GM19463 (cell line): ENCODE results near the gene MCRIP1.

Experiments
- ATAC-seq: cut with Tn5 transposase; IDR thresholded peaks from one replicate; pipeline ENCODE4 v1.9.1; 2021; ENCODE audit warnings: mild to moderate bottlenecking, moderate library complexity; ENCODE audit not compliant: unreplicated experiment

The MCRIP1 gene

DNA sequence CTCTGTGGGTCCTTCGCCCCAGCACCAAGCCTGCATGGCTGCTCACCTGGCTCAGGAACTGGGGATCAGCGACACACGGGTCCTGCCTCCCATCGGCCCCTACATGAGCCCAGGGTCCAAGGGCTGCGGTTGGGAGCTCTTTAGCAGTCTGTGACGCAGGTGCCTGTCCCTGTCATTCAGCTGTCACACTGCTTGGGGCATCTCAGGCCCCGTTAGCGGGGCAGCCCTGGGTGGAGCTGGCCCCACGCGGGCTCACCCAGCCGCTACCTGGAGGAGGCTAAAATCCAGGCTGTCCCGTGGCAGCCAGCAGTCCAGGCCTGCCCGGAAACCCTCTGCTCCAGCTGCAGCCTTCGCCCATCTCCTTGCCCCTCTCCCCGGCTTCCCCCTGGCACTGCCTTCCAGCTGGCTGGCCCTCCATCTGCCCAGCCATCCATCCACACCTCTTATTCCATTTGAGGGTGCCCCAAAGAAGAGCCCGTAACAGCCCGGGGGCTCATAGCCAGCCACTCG lies 25.8 kb downstream of the MCRIP1 start:
- no peak for ATAC-seq

- no peak for ATAC-seq
Observed at GRCh38 chr17:81806461-81807209, 26.5 kb downstream of the MCRIP1 start.

DNA sequence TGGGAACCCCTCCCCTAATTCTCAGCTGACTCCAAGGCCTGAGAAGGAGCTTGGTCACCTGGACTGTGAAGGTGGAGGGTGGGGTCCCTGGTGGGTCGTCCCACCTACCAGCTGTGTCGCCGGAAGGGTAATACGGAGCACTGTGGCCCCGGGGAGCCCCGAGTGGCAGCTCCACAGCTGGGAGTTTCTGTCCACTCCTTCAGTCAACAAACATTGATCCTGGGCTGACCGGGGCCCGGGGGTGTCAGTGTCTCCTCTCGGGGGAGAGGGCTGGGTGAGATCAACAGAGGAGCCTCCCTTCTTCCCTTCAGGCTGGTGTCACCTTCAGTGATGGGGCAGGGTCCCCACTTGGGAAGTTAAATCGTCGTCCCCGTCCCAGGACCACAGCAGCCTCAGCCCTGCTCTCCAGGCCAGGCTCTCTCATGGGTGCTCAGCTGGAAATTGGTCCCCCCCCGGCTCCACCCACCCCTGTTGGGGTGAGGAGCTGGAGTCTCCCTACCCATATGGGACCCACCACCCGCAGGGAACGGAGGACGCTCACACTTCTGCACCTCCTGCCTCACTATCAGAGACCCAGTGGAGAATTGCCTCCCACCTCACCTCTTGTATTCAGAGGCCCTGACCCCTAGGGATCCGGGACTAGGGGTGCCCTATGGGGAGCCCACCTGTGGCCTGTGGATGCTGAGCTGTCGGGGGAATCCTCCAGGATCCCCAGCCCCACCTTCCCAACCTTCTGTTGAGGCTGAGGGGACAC lies 27.2 kb downstream of the MCRIP1 start:
- ATAC-seq = no peak

DNA sequence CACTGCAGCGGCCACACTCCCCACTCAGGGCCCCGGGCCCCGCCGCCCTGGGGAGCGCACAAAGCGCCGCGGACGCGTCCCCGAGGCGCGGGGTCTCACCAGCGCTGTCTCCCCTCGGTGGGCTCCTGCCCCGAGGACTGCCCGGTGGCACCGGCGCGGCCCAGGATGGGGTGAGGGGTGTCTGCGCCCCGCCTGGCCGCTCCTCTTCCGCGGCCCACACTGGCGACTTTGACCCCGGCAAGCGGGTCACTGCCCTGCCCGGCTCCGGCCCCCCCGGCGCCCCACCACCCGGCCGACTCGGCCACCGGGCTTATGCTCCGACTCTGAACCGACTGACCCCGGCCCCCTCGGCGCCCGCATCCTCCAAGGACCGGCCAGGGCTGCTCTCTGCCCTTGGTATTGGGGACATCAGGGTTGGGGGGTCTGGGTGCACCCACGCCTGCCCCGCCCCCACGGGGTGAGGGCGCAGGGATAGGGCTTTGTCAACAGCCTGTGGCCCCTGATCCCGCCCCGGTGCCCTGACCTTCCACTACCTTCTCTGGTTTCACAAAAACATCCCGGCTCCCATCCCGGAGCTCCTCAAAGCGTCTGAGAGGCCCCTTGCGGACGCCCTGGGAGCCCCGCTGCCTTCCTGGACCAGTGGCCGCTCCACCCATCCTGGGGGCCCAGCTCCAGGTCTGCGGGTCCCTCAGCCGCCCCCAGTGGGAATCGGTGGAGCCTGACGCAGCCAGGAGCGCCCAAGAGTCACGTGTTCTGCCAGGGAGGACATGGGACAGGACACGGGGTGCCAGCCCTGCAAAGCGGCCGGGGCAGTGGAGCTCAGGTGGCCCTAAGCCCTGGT lies 28.3 kb downstream of the MCRIP1 start:
- no peak for ATAC-seq

- no peak for ATAC-seq
Observed at GRCh38 chr17:81803728-81804558, 29.1 kb downstream of the MCRIP1 start, which contains the start of gene GCGR. Gene GCGR, plus strand, starts transcription at chr17:81804150. Its CDS starts 4,869 bp downstream, at chr17:81809019.

GRCh38 chr17:81802856-81803643 lies 30.0 kb downstream of the MCRIP1 start:
- no peak for ATAC-seq

- no peak for ATAC-seq
Observed at GRCh38 chr17:81802048-81802758, 30.9 kb downstream of the MCRIP1 start.

DNA sequence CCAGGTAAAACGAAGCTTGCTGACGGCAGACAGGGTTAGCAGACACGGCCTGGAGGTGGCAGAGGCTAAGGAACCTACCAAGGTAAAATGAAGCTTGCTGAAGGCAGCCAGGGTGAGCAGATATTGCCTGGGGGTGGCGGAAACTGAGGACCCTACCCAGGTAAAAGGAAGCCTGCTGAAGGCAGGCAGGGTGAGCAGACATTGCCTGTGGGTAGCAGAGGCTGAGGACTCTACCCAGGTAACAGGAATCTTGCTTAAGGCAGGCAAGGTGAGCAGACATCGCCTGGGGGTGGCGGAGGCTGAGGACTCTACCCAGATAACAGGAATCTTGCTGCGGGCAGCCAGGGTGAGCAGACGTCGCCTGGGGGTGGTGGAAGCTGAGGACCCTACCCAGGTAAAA lies 31.8 kb downstream of the MCRIP1 start:
- ATAC-seq = no peak

- no peak for ATAC-seq
Observed at GRCh38 chr17:81794509-81794908, 38.6 kb downstream of the MCRIP1 start.

- no peak for ATAC-seq
Observed at GRCh38 chr17:81794074-81794476, 39.0 kb downstream of the MCRIP1 start.

DNA sequence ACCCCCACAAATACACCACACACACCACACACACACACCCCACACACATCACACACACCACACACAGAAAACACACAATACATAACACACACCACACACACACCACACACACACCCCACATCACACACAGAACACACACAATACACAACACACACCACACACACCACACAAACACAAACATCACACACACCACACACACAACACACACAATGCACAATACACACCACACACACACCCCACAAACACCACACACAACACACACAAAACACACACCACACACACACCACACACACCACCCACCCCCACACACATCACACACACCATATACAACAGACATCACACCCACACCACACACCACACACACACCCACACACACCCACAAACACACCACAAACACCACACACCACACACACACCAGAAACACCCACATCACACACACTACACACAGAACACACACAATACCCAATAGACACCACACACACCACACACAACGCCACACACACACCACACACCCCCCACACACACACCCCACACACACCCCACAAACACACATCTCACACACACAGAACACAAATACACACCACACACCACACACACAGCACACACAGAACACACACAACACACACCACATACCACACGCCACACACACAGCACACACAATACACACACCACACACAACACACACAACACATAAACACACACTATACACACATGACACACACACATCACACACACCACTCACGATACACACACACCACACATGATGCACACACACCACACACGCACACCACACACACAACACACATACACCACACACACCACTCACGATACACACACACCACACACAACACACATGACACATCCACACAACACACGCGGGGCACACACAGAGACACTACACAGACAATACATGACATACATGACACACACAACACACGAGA lies 40.1 kb downstream of the MCRIP1 start:
- no peak for ATAC-seq
